Measurements from ENCODE around the gene ATRN.

DNA sequence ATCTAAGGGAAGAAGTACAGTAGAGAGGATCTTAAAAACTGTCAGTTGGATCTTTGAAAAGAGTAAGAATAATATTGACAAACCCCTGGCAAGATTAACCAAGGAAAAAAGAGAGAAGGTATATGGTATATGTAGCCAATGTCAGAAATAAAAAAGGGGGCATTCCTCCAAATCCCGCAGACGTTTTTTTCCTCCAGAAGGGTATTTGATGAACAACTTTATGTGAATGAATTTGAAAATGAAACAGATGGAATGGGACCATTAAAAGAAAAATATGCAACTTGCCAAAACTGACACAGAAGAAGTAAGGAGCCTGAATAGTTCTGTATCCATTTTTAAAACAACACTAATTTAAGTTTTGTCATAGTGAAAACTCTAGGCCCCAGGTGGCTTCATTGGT lies 156.7 kb downstream of the ATRN start:
- TF ChIP-seq SP1 (IDR thresholded peaks at IDR 0.05) (no peak), LEF1 (IDR thresholded peaks at IDR 0.05; ENCODE audit: borderline replicate concordance) (no peak), SUZ12 (IDR thresholded peaks at IDR 0.05) (no peak), ELF4 (IDR thresholded peaks at IDR 0.05) (no peak), FOXA1 (IDR thresholded peaks at IDR 0.05) (no peak), ARNT (IDR thresholded peaks at IDR 0.05) (no peak)
